Epithelial cell of proximal tubule (primary cell): ENCODE results near the gene LDLRAD4. TPM values are rescaled to one million over a fixed set of nuclear protein-coding genes. Genes with fewer than 3 reads are reported as not detected.

Source experiments
- DNase-seq: peaks from one replicate; pipeline ENCODE4 v3.0.0-alpha.2; 2011; ENCODE audit warnings: low read depth
- H3K4me3 ChIP-seq: 2 replicates; pipeline ENCODE4 v1.5.1; 2011; ENCODE audit warnings: low read depth, mild to moderate bottlenecking, low read length
- total RNA-seq: library from RNA; depleted of rRNA; stranded (reverse); fragments of >200 nt; gene quantifications from 2 replicates; pipeline ENCODE4 v1.2.3, GENCODE V29; 2015
- TF ChIP-seq, protein P1 (sequence below): conservative IDR thresholded peaks from 2 replicates; pipeline ENCODE4 v1.5.1; 2012; ENCODE audit warnings: low read depth, mild to moderate bottlenecking, low read length

LDLRAD4 gene
- total RNA-seq, 1 donor from 2014 or later, result under 0.01 TPM

DNA sequence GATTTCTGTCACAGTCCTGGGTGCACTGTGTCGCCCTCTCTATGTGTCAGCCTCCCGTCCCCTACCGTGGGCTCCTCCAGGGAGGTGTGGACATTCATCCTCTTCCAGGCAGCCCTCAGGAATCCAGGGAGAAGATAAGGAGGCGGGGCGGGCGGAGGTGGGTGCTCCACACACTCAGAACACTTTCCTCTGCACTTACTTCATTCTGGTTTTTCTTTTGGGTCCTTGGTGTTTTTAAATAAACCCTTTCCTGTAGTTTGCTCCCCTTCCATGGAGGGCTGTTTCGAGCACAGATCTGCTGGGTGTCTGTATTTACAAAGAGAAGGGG lies 323.9 kb downstream of the LDLRAD4 start:
- no peak for DNase-seq
- TF ChIP-seq, protein P1, sequence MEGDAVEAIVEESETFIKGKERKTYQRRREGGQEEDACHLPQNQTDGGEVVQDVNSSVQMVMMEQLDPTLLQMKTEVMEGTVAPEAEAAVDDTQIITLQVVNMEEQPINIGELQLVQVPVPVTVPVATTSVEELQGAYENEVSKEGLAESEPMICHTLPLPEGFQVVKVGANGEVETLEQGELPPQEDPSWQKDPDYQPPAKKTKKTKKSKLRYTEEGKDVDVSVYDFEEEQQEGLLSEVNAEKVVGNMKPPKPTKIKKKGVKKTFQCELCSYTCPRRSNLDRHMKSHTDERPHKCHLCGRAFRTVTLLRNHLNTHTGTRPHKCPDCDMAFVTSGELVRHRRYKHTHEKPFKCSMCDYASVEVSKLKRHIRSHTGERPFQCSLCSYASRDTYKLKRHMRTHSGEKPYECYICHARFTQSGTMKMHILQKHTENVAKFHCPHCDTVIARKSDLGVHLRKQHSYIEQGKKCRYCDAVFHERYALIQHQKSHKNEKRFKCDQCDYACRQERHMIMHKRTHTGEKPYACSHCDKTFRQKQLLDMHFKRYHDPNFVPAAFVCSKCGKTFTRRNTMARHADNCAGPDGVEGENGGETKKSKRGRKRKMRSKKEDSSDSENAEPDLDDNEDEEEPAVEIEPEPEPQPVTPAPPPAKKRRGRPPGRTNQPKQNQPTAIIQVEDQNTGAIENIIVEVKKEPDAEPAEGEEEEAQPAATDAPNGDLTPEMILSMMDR, result no peak
- H3K4me3 ChIP-seq, result no peak overlapping the region

DNA sequence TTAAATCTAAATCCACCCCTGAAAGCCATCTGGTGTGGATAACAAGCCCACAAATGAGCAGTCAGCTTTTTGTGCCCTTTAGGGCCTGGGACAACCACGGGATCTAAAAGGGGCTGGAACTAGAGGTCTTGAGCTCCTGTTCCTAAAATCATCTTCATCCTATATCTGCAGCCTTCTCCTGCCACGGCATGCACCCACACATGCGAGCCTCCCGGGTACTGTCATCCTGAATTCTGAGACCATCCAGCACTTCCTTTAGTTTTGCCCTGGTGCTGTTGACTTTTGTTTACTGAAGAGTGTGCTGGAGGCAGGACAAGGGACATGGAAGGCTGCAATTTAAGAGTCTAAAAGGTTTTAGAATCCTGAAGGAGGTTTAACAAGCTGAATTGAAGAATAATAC lies 324.6 kb downstream of the LDLRAD4 start:
- TF ChIP-seq, protein P1, result no peak
- no peak overlapping the region for H3K4me3 ChIP-seq
- DNase-seq, result no peak

DNA sequence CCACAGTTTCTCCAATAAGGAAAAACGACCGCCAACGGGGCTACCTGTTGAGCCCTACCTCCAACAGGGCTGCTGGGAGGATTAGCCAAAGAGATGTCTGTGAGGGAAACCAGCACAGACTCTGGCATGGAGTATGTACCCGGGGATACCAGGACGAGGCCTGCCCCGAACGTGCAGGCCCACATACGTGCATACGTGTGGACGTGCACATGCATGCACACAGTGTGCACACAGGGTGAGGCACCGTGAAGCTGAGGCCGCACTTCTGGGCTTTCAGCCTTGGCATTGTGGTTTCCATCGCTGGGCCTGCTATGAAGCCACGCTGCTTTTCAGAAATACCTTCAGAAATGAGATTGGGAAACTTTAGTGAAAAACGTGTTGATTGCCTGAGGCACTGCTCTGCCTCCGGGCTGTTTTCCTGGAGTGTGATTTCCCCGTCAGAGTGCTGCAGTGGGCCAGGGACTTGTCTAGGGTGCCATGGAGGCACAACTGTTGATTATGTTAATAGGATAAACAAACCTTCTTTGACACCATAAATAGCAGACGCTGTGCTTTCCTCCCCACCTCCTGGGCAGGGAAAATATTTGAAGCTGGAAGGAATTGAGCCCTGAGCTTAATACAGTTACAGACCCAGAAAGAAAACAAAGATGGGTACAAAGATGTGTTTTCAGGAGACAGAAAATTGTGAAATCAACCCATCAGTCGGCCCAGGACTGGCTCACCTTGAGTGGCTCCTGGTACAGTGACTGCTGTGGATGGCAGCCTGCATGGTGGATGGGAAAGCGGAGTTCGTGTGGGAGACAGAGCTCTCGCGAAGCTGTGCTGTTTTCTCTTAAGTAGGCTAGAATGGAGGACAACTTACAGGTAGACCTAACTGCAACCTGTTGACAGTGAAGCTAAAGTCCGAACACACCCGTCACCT lies 325.5 kb downstream of the LDLRAD4 start:
- no peak for DNase-seq
- TF ChIP-seq, protein P1, result no peak
- H3K4me3 ChIP-seq, result no peak overlapping the region

DNA sequence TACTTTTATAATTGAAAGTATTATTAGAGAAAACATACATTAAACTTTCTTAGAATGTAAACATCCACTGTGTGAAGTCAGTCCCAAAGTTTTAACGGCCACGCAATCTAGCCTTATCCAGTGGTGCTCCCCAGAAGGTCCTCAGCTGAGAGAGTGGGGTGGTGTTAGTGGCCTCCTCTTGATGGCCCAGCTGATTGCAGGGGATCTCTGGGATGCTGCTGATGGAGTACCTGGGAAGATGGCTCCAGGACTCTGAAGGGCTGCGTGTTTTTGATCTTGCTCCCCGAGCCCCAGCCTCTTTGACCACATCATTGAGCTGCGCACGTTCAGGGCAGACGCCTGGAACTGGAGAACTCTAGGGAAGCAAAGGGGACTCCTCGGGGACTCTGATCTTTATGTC lies 326.4 kb downstream of the LDLRAD4 start:
- DNase-seq, result no peak
- H3K4me3 ChIP-seq, result no peak overlapping the region
- TF ChIP-seq, protein P1, result no peak

DNA sequence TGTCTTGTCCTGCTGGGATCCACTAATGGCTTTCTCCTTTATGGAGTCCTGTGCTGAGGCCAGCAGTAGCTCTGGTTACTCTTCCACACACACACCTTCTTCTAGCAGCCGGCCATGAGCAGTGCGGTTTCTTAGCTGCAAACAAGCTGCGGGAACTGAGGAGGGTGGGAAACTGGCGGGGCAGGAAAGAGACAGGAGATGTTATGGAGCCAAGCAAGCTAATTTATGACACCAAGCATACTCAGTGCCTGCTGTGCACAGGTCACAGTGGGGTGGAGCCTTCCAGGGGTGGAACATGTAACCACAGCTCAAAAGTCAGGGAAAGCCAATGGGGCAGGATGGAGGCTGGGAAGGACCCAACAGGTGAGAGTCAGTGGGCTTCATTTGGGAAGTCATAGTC lies 327.0 kb downstream of the LDLRAD4 start:
- TF ChIP-seq, protein P1, result no peak
- H3K4me3 ChIP-seq, result no peak overlapping the region
- no peak for DNase-seq

DNA sequence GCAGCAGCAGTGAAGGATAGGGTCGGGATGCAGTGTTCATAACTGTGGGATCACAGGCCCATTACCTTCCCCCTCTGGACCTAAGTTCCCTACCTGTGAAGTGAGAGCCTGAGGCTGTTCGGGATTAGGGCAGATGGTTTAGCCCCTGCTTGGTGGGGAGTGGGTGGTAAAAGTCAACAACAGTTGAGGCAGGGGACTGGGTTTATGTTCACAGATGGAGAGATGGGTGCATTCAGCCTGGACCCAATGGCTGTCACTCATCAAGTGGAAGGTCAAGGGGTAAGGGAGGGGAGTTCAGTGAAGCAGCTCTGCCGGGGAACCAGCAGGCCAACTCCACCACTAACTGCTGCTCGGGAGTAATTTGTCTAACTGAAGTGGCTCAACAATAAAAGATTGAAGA lies 327.4 kb downstream of the LDLRAD4 start:
- H3K4me3 ChIP-seq, result no peak overlapping the region
- TF ChIP-seq, protein P1, result no peak
- DNase-seq, result no peak

DNA sequence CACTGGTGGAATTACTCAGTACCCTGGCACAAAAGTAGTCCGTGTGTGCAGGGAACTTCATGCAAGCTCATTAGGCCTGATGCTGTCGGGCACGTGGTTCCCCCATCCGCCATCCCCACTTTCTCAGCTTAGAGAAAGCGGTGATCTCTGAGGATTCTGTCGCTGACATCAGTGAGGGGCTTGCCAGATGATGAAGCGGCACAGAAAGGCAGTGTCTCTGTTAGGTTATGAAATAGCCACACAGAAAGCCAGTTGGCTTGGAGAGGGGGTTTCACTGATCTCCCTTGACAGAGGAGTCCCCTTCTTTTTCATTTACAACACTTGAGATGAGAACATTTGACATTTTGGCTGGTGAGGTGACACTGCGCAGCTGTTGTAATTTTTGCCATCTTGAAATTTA lies 328.1 kb downstream of the LDLRAD4 start:
- TF ChIP-seq, protein P1, result no peak
- DNase-seq, result no peak
- no peak overlapping the region for H3K4me3 ChIP-seq
